ENCODE measurements around the gene KCNH2.

- TF ChIP-seq, protein P1, sequence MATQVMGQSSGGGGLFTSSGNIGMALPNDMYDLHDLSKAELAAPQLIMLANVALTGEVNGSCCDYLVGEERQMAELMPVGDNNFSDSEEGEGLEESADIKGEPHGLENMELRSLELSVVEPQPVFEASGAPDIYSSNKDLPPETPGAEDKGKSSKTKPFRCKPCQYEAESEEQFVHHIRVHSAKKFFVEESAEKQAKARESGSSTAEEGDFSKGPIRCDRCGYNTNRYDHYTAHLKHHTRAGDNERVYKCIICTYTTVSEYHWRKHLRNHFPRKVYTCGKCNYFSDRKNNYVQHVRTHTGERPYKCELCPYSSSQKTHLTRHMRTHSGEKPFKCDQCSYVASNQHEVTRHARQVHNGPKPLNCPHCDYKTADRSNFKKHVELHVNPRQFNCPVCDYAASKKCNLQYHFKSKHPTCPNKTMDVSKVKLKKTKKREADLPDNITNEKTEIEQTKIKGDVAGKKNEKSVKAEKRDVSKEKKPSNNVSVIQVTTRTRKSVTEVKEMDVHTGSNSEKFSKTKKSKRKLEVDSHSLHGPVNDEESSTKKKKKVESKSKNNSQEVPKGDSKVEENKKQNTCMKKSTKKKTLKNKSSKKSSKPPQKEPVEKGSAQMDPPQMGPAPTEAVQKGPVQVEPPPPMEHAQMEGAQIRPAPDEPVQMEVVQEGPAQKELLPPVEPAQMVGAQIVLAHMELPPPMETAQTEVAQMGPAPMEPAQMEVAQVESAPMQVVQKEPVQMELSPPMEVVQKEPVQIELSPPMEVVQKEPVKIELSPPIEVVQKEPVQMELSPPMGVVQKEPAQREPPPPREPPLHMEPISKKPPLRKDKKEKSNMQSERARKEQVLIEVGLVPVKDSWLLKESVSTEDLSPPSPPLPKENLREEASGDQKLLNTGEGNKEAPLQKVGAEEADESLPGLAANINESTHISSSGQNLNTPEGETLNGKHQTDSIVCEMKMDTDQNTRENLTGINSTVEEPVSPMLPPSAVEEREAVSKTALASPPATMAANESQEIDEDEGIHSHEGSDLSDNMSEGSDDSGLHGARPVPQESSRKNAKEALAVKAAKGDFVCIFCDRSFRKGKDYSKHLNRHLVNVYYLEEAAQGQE (IDR thresholded peaks at IDR 0.05; ENCODE audit: low read depth, low read length) = no peak
- TF ChIP-seq, protein P2, sequence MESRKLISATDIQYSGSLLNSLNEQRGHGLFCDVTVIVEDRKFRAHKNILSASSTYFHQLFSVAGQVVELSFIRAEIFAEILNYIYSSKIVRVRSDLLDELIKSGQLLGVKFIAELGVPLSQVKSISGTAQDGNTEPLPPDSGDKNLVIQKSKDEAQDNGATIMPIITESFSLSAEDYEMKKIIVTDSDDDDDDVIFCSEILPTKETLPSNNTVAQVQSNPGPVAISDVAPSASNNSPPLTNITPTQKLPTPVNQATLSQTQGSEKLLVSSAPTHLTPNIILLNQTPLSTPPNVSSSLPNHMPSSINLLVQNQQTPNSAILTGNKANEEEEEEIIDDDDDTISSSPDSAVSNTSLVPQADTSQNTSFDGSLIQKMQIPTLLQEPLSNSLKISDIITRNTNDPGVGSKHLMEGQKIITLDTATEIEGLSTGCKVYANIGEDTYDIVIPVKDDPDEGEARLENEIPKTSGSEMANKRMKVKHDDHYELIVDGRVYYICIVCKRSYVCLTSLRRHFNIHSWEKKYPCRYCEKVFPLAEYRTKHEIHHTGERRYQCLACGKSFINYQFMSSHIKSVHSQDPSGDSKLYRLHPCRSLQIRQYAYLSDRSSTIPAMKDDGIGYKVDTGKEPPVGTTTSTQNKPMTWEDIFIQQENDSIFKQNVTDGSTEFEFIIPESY (IDR thresholded peaks at IDR 0.05; ENCODE audit: borderline replicate concordance, low read depth) = no peak
- TF ChIP-seq, protein P3, sequence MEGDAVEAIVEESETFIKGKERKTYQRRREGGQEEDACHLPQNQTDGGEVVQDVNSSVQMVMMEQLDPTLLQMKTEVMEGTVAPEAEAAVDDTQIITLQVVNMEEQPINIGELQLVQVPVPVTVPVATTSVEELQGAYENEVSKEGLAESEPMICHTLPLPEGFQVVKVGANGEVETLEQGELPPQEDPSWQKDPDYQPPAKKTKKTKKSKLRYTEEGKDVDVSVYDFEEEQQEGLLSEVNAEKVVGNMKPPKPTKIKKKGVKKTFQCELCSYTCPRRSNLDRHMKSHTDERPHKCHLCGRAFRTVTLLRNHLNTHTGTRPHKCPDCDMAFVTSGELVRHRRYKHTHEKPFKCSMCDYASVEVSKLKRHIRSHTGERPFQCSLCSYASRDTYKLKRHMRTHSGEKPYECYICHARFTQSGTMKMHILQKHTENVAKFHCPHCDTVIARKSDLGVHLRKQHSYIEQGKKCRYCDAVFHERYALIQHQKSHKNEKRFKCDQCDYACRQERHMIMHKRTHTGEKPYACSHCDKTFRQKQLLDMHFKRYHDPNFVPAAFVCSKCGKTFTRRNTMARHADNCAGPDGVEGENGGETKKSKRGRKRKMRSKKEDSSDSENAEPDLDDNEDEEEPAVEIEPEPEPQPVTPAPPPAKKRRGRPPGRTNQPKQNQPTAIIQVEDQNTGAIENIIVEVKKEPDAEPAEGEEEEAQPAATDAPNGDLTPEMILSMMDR (IDR thresholded peaks at IDR 0.05) = no peak
- TF ChIP-seq POLR2AphosphoS5 (IDR thresholded peaks at IDR 0.05; ENCODE audit: low read depth, low read length) = no peak
- no peak for TF ChIP-seq EZH2phosphoT487 (IDR thresholded peaks at IDR 0.05; ENCODE audit: borderline replicate concordance, low read depth)
- no peak for TF ChIP-seq RAD21 (IDR thresholded peaks at IDR 0.05; ENCODE audit: low read length)
- TF ChIP-seq RCOR1 (IDR thresholded peaks at IDR 0.05; ENCODE audit: low read length) = no peak
Observed at GRCh38 chr7:150924369-150924781, 53.7 kb downstream of the KCNH2 start.
